Mucosa of stomach (tissue), 1 donor: ENCODE results near the gene SH3BP4.

Experiments used
- H3K27me3 ChIP-seq: one replicate; pipeline ENCODE4 v1.7.0; 2013; ENCODE audit warnings: mild to moderate bottlenecking, low read length; ENCODE audit not compliant: control insufficient read depth, insufficient read depth
- H3K36me3 ChIP-seq: one replicate; pipeline ENCODE4 v1.7.0; 2013; ENCODE audit warnings: low read length; ENCODE audit not compliant: control insufficient read depth, insufficient read depth
- H3K4me1 ChIP-seq: one replicate; pipeline ENCODE4 v1.7.0; 2013; ENCODE audit warnings: mild to moderate bottlenecking, low read length; ENCODE audit not compliant: control insufficient read depth, insufficient read depth
- H3K4me3 ChIP-seq: one replicate; pipeline ENCODE4 v1.7.0; 2013; ENCODE audit warnings: low read length
- H3K9ac ChIP-seq: one replicate; pipeline ENCODE4 v1.7.0; 2013; ENCODE audit warnings: mild to moderate bottlenecking, low read length, moderate library complexity
- H3K9me3 ChIP-seq: one replicate; pipeline ENCODE4 v1.7.0; 2013; ENCODE audit warnings: mild to moderate bottlenecking, low read length, moderate library complexity; ENCODE audit not compliant: control insufficient read depth
- donor health status: Pancreatic carcinoma.

Gene SH3BP4

DNA sequence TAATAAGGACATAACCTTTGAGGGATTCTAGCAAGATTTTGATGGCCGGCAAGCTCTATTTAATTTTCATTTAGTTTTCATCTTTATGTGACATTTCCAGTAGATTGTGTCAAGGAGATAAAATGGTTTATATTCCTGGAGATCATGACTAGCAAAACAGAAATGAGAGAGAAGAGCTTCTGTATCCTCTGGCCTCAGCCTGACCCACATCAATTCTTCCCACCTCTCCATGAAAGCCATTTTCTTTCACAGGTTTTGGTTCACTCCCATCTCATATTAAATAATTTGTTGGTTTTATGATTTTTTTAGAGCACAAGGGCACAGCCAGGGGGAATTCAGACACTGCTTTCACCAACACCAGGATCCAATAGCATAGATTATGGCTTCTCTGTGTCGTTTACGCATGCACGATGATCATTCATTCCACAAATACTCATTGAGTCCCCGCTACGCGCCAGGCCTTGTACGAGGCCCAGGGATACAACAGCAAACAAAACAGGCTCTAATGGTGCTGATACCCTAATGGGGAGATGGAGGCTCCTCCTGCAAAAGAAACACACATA is 85.9 kb downstream of the SH3BP4 start:
- H3K4me1 ChIP-seq, result no peaks in the 10 kb centered on the region
- H3K4me3 ChIP-seq, result no peak overlapping the region
- H3K9me3 ChIP-seq, result no peaks in the 10 kb centered on the region
- no peaks in the 10 kb centered on the region for H3K27me3 ChIP-seq
- H3K36me3 ChIP-seq, result peaks cover 5% of the 10 kb centered on the region
- no peak overlapping the region for H3K9ac ChIP-seq

GRCh38 chr2:235041221-235041917 is 89.6 kb downstream of the SH3BP4 start:
- Histone ChIP-seq H3K4me1 (peaks cover 24% of the 10 kb centered on the region), H3K4me3 (no peak overlapping the region), H3K9me3 (no peaks in the 10 kb centered on the region), H3K36me3 (peaks cover 5% of the 10 kb centered on the region), H3K27me3 (no peaks in the 10 kb centered on the region), H3K9ac (no peak overlapping the region)

- no peaks in the 10 kb centered on the region for H3K9me3 ChIP-seq
- H3K9ac ChIP-seq, result no peak overlapping the region
- no peaks in the 10 kb centered on the region for H3K27me3 ChIP-seq
- H3K36me3 ChIP-seq, result peaks cover 5% of the 10 kb centered on the region
- no peak overlapping the region for H3K4me3 ChIP-seq
- peaks cover 24% of the 10 kb centered on the region for H3K4me1 ChIP-seq
Measured at GRCh38 chr2:235041918-235042575, 90.2 kb downstream of the SH3BP4 start.

DNA sequence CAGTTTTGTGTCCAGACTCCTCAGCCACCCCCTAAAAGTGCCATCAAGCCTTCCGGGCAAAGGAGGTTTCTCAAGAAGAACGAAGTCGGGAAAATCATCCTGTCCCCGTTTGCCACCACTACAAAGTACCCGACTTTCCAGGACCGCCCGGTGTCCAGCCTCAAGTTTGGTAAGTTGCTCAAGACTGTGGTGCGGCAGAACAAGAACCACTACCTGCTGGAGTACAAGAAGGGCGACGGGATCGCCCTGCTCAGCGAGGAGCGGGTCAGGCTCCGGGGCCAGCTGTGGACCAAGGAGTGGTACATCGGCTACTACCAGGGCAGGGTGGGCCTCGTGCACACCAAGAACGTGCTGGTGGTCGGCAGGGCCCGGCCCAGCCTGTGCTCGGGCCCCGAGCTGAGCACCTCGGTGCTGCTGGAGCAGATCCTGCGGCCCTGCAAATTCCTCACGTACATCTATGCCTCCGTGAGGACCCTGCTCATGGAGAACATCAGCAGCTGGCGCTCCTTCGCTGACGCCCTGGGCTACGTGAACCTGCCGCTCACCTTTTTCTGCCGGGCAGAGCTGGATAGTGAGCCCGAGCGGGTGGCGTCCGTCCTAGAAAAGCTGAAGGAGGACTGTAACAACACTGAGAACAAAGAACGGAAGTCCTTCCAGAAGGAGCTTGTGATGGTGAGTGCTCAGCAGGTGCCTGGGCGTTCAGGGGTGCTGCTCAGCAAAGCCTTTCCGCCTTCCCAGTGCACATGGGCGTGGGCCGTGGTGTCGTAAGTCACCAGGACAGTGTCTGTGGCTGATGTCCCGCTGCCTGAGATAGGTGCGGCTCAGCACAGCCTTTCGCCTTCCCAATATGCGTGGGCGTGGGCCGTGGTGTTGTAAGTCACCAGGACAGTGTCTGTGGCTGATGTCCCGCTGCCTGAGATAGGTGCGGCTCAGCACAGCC is 91.0 kb downstream of the SH3BP4 start:
- Histone ChIP-seq H3K36me3 (peaks cover 5% of the 10 kb centered on the region), H3K27me3 (no peaks in the 10 kb centered on the region), H3K4me3 (no peak overlapping the region), H3K9me3 (no peaks in the 10 kb centered on the region), H3K9ac (no peak overlapping the region), H3K4me1 (peaks cover 24% of the 10 kb centered on the region)

- Histone ChIP-seq H3K9me3 (no peaks in the 10 kb centered on the region), H3K4me1 (peaks cover 31% of the 10 kb centered on the region), H3K4me3 (no peak overlapping the region), H3K9ac (no peak overlapping the region), H3K36me3 (peaks cover 5% of the 10 kb centered on the region), H3K27me3 (no peaks in the 10 kb centered on the region)
Measured at GRCh38 chr2:235043762-235044500, 92.1 kb downstream of the SH3BP4 start.

GRCh38 chr2:235044501-235045271 is 92.9 kb downstream of the SH3BP4 start:
- no peaks in the 10 kb centered on the region for H3K27me3 ChIP-seq
- H3K4me1 ChIP-seq, result peaks cover 35% of the 10 kb centered on the region
- peaks cover 5% of the 10 kb centered on the region for H3K36me3 ChIP-seq
- H3K4me3 ChIP-seq, result no peak overlapping the region
- H3K9ac ChIP-seq, result no peak overlapping the region
- H3K9me3 ChIP-seq, result no peaks in the 10 kb centered on the region

GRCh38 chr2:235045336-235045972 is 93.6 kb downstream of the SH3BP4 start:
- Histone ChIP-seq H3K36me3 (peaks cover 5% of the 10 kb centered on the region), H3K4me3 (no peak overlapping the region), H3K9me3 (no peaks in the 10 kb centered on the region), H3K9ac (no peak overlapping the region), H3K4me1 (peaks cover 38% of the 10 kb centered on the region), H3K27me3 (no peaks in the 10 kb centered on the region)

GRCh38 chr2:235045973-235046343 is 94.1 kb downstream of the SH3BP4 start:
- H3K36me3 ChIP-seq, result peaks cover 5% of the 10 kb centered on the region
- no peak overlapping the region for H3K9ac ChIP-seq
- H3K4me3 ChIP-seq, result no peak overlapping the region
- H3K27me3 ChIP-seq, result no peaks in the 10 kb centered on the region
- H3K9me3 ChIP-seq, result no peaks in the 10 kb centered on the region
- H3K4me1 ChIP-seq, result peaks cover 43% of the 10 kb centered on the region

- Histone ChIP-seq H3K9me3 (no peaks in the 10 kb centered on the region), H3K4me1 (peaks cover 49% of the 10 kb centered on the region), H3K4me3 (no peak overlapping the region), H3K9ac (no peak overlapping the region), H3K36me3 (no peaks in the 10 kb centered on the region), H3K27me3 (no peaks in the 10 kb centered on the region)
Measured at GRCh38 chr2:235046589-235046988, 94.8 kb downstream of the SH3BP4 start.

DNA sequence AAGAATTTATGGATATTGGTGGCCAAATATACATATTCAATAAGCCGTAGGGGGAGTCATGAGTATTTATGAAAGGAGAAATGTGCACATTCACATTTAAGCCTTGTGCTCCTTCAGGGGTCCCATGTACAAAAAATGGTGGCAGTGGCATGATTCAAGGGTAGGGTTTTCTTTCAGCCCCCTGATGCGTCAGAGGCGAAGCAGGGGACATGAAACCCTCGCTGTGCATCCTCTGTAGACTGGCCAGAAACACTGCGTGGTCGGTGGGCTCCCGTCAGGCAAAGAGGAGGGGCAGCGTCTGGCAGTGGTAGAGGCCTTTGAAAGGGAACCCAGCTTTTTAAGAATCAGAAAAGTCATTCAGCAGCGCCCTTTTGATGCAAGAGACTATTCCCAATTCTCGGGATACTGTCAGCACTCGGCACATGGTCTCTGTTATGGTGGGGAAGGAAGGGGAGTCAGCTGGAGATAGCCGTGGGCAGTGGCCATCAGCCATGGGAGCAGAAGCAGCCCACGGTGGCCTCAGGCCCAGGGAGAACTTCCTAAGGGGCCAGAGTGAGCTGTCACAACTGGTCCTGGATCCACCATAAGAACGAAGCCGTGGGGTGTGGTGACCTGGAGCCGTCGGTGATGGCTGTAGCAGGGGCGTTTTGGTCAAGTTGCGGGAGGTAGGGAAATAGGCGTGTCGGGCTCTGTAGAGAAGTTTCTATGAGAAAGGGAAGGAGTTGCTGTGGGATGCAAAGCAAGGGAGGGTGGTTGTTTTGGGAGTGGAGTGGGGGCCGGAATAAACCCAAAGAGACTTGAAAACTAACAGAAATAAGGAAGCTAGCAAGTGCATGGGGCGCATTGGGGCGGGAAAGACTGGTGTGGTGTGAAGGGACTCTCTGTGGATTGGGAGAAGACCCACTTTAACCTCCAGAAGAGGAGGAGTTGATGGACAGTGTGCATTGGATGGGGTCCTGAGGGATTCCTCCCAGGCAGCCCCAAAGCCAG is 95.6 kb downstream of the SH3BP4 start:
- Histone ChIP-seq H3K36me3 (no peaks in the 10 kb centered on the region), H3K9ac (no peak overlapping the region), H3K4me1 (peaks cover 50% of the 10 kb centered on the region), H3K27me3 (no peaks in the 10 kb centered on the region), H3K4me3 (no peak overlapping the region), H3K9me3 (no peaks in the 10 kb centered on the region)
